GM18511 (cell line): ENCODE data around the gene PRDM7.
"Not testable (repeated sequence)": the region's sequence is repeated elsewhere in the genome, so short reads cannot be mapped to it uniquely, and the experiment has no call there.

Source experiments
- ATAC-seq: cut with Tn5 transposase; IDR thresholded peaks from one replicate; pipeline ENCODE4 v1.9.1; 2021; ENCODE audit warnings: mild to moderate bottlenecking, moderate library complexity; ENCODE audit not compliant: unreplicated experiment

PRDM7 gene

GRCh38 chr16:90077757-90078578 lies 837 bp upstream of the PRDM7 start:
- peak; percentile 66 for ATAC-seq

GRCh38 chr16:90072442-90073105 lies 4.6 kb downstream of the PRDM7 start:
- no peak for ATAC-seq

- ATAC-seq: no peak
These were observed 6.7 kb downstream of the PRDM7 start for GRCh38 chr16:90070440-90070839.

- no peak for ATAC-seq
These were observed 15.7 kb downstream of the PRDM7 start for GRCh38 chr16:90061437-90061836.

GRCh38 chr16:90057738-90058173 lies 19.4 kb downstream of the PRDM7 start:
- no peak for ATAC-seq

GRCh38 chr16:90056521-90056920 lies 20.6 kb downstream of the PRDM7 start:
- not testable (repeated sequence) for ATAC-seq

GRCh38 chr16:90055371-90055770 lies 21.8 kb downstream of the PRDM7 start:
- no peak for ATAC-seq

GRCh38 chr16:90054554-90054953 lies 22.6 kb downstream of the PRDM7 start:
- no peak for ATAC-seq

GRCh38 chr16:90053902-90054500 lies 23.1 kb downstream of the PRDM7 start:
- no peak for ATAC-seq

- ATAC-seq: no peak
These were observed 26.2 kb downstream of the PRDM7 start for GRCh38 chr16:90050969-90051368.

- ATAC-seq: no peak
These were observed 28.3 kb downstream of the PRDM7 start for GRCh38 chr16:90048737-90049330.

- no peak for ATAC-seq
These were observed 28.8 kb downstream of the PRDM7 start for GRCh38 chr16:90048347-90048722.

GRCh38 chr16:90047714-90048346 lies 29.3 kb downstream of the PRDM7 start:
- no peak for ATAC-seq

- ATAC-seq: no peak
These were observed 30.0 kb downstream of the PRDM7 start for GRCh38 chr16:90046971-90047713.

GRCh38 chr16:90046122-90046970 lies 30.8 kb downstream of the PRDM7 start:
- ATAC-seq: no peak

- ATAC-seq: no peak
These were observed 33.0 kb downstream of the PRDM7 start for GRCh38 chr16:90044111-90044551.

GRCh38 chr16:90043526-90043925 lies 33.6 kb downstream of the PRDM7 start:
- no peak for ATAC-seq

- ATAC-seq: no peak
These were observed 34.1 kb downstream of the PRDM7 start for GRCh38 chr16:90042946-90043514.

- no peak for ATAC-seq
These were observed 35.1 kb downstream of the PRDM7 start for GRCh38 chr16:90041896-90042473.
